Calu3 (cell line): ENCODE results near the gene ATP6V0A1. TPM values are rescaled to one million over a fixed set of nuclear protein-coding genes. Genes with fewer than 3 reads are reported as not detected.

Experiments
- BruUV-seq: library from RNA; stranded (reverse); fragments of 400-500 nt; replicated peaks from 2 replicates; lab custom pipeline; 2021; lab: Mats Ljungman, UMichigan
- CTCF ChIA-PET: fragments of 300-600 bp; sonication (Branson Sonifier 250); formaldehyde crosslinking; loops from one replicate; lab custom pipeline; 2022; ENCODE audit warnings: antibody characterized with exemption; lab: Charles Lee
- DNase-seq: peaks from one replicate; pipeline ENCODE4 v3.0.0; 2022
- H3K27ac Mint-ChIP-seq: one replicate; pipeline ENCODE4 v1.8.0; 2022; ENCODE audit warnings: mixed read lengths; ENCODE audit not compliant: unreplicated experiment
- H3K27me3 Mint-ChIP-seq: one replicate; pipeline ENCODE4 v1.8.0; 2022; ENCODE audit warnings: mixed read lengths; ENCODE audit not compliant: unreplicated experiment
- H3K36me3 Mint-ChIP-seq: one replicate; pipeline ENCODE4 v1.8.0; 2022; ENCODE audit warnings: mild to moderate bottlenecking, moderate library complexity, mixed read lengths; ENCODE audit not compliant: insufficient read depth, unreplicated experiment
- H3K4me1 Mint-ChIP-seq: one replicate; pipeline ENCODE4 v1.8.0; 2022; ENCODE audit warnings: mild to moderate bottlenecking, low read depth, mixed read lengths; ENCODE audit not compliant: unreplicated experiment
- H3K4me3 Mint-ChIP-seq: one replicate; pipeline ENCODE4 v1.8.0; 2022; ENCODE audit warnings: mild to moderate bottlenecking, low read depth, moderate library complexity, mixed read lengths; ENCODE audit not compliant: unreplicated experiment
- H3K9me3 Mint-ChIP-seq: one replicate; pipeline ENCODE4 v1.8.0; 2022; ENCODE audit warnings: low read depth, mixed read lengths; ENCODE audit not compliant: unreplicated experiment
- intact Hi-C: fragments of 100-400 bp; cut with micrococcal nuclease; formaldehyde crosslinking; loops from one replicate; pipeline ENCODE4 v1.10.0; 2022; ENCODE audit not compliant: unreplicated experiment
- total RNA-seq: library from RNA; stranded (reverse); gene quantifications from 2 replicates; pipeline ENCODE4 v1.2.3, GENCODE V29; 2022
- TF ChIP-seq, protein P1 (sequence below): fragments of 200-600 bp; IDR thresholded peaks from one replicate; pipeline ENCODE4 v1.8.0; 2022; ENCODE audit warnings: antibody characterized with exemption; ENCODE audit not compliant: unreplicated experiment

The ATP6V0A1 gene
- total RNA-seq, 1 experiment from 2014 or later: 141 TPM

GRCh38 chr17:42474276-42474675, 15.6 kb downstream of the ATP6V0A1 start:
- Mint-ChIP-seq H3K27ac (no peak overlapping the region), H3K9me3 (no peaks in the 10 kb centered on the region), H3K36me3 (peaks cover 85% of the 10 kb centered on the region), H3K4me1 (peaks cover 17% of the 10 kb centered on the region), H3K4me3 (peak overlapping the region; percentile 2), H3K27me3 (no peaks in the 10 kb centered on the region)
- CTCF ChIA-PET: interaction anchor here (0.7 to 1.8 kb wide), 3 partner anchors 14 to 61 kb away, joined by 3 to 6 read pairs (median 3); no protein-coding TSS in a partner anchor
- BruUV-seq: no TSS peak
- intact Hi-C loops: no loop called here
- TF ChIP-seq, protein P1, sequence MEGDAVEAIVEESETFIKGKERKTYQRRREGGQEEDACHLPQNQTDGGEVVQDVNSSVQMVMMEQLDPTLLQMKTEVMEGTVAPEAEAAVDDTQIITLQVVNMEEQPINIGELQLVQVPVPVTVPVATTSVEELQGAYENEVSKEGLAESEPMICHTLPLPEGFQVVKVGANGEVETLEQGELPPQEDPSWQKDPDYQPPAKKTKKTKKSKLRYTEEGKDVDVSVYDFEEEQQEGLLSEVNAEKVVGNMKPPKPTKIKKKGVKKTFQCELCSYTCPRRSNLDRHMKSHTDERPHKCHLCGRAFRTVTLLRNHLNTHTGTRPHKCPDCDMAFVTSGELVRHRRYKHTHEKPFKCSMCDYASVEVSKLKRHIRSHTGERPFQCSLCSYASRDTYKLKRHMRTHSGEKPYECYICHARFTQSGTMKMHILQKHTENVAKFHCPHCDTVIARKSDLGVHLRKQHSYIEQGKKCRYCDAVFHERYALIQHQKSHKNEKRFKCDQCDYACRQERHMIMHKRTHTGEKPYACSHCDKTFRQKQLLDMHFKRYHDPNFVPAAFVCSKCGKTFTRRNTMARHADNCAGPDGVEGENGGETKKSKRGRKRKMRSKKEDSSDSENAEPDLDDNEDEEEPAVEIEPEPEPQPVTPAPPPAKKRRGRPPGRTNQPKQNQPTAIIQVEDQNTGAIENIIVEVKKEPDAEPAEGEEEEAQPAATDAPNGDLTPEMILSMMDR: no peak
- DNase-seq: no peak

GRCh38 chr17:42475121-42475520, 16.4 kb downstream of the ATP6V0A1 start:
- Mint-ChIP-seq H3K27me3 (no peaks in the 10 kb centered on the region), H3K36me3 (peaks cover 85% of the 10 kb centered on the region)
- no TSS peak for BruUV-seq

GRCh38 chr17:42475835-42476234, 17.2 kb downstream of the ATP6V0A1 start:
- Mint-ChIP-seq H3K4me1 (peaks cover 17% of the 10 kb centered on the region), H3K27ac (no peak overlapping the region), H3K4me3 (no peak overlapping the region), H3K9me3 (no peaks in the 10 kb centered on the region), H3K27me3 (no peaks in the 10 kb centered on the region), H3K36me3 (peaks cover 85% of the 10 kb centered on the region)
- CTCF ChIA-PET: no interaction called here
- BruUV-seq: no TSS peak
- intact Hi-C loops: no loop called here
- DNase-seq: no peak
- TF ChIP-seq, protein P1: no peak

More at GRCh38 chr17:42475121-42475520, 16.4 kb downstream of the ATP6V0A1 start:
- peaks cover 17% of the 10 kb centered on the region for H3K4me1 Mint-ChIP-seq
- no peak overlapping the region for H3K4me3 Mint-ChIP-seq
- CTCF ChIA-PET: no interaction called here
- H3K27ac Mint-ChIP-seq: no peak overlapping the region
- TF ChIP-seq, protein P1: no peak
- H3K9me3 Mint-ChIP-seq: no peaks in the 10 kb centered on the region
- DNase-seq: no peak
- intact Hi-C loops: no loop called here

GRCh38 chr17:42476411-42476810, 17.7 kb downstream of the ATP6V0A1 start:
- CTCF ChIA-PET: no interaction called here
- H3K4me3 Mint-ChIP-seq: no peak overlapping the region
- TF ChIP-seq, protein P1: no peak
- intact Hi-C loops: no loop called here
- H3K9me3 Mint-ChIP-seq: no peaks in the 10 kb centered on the region
- peaks cover 17% of the 10 kb centered on the region for H3K4me1 Mint-ChIP-seq
- H3K27me3 Mint-ChIP-seq: no peaks in the 10 kb centered on the region
- peaks cover 85% of the 10 kb centered on the region for H3K36me3 Mint-ChIP-seq
- peak overlapping the region; percentile 0 for H3K27ac Mint-ChIP-seq
- DNase-seq: no peak
- BruUV-seq: no TSS peak
